ENCODE data around the gene LYST. TPM values are rescaled to one million over a fixed set of nuclear protein-coding genes. Genes with fewer than 3 reads are reported as not detected.

The LYST gene
- total RNA-seq, 4 donors from 2014 or later = 12.3 to 36.6 (median 21.0) TPM

DNA sequence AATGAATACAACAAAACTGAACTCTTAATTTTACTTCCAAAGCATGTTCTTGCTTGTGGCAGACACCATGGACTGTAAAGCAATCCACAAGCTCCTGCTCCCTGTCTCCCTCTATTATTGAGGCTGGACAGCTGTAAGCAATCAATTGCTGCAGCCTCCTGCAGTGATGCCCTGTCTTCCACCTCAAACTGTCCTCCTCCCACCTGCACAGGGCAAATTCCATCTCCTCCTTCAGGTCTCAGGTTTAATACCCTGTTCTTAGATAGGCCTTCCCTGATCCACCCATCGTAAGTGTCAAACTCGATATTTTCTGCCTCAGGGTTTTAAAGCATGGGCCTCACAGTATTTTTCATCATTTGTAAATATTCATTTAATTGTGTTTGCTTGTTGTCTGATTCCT is 81.8 kb downstream of the LYST start:
- no peak overlapping the region for H3K4me3 ChIP-seq
- intact Hi-C loops (cut with DNase I) = no loop called here
- no peak for DNase-seq
- H3K4me1 ChIP-seq = no peaks in the 10 kb centered on the region
- H3K27me3 ChIP-seq = no peaks in the 10 kb centered on the region
- no peak for TF ChIP-seq POLR2A (IDR thresholded peaks at IDR 0.05)
- TF ChIP-seq, protein P1, sequence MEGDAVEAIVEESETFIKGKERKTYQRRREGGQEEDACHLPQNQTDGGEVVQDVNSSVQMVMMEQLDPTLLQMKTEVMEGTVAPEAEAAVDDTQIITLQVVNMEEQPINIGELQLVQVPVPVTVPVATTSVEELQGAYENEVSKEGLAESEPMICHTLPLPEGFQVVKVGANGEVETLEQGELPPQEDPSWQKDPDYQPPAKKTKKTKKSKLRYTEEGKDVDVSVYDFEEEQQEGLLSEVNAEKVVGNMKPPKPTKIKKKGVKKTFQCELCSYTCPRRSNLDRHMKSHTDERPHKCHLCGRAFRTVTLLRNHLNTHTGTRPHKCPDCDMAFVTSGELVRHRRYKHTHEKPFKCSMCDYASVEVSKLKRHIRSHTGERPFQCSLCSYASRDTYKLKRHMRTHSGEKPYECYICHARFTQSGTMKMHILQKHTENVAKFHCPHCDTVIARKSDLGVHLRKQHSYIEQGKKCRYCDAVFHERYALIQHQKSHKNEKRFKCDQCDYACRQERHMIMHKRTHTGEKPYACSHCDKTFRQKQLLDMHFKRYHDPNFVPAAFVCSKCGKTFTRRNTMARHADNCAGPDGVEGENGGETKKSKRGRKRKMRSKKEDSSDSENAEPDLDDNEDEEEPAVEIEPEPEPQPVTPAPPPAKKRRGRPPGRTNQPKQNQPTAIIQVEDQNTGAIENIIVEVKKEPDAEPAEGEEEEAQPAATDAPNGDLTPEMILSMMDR (IDR thresholded peaks at IDR 0.05) = no peak
- H3K9me3 ChIP-seq = no peaks in the 10 kb centered on the region
- H3K27ac ChIP-seq = no peak overlapping the region
- 84 to 92% methylated on average over 2 of the region's 2 CpGs for WGBS, 2 donors
- H3K36me3 ChIP-seq = peaks cover 0 to 70% (median 0%) of the 10 kb centered on the region in 3 donors

DNA sequence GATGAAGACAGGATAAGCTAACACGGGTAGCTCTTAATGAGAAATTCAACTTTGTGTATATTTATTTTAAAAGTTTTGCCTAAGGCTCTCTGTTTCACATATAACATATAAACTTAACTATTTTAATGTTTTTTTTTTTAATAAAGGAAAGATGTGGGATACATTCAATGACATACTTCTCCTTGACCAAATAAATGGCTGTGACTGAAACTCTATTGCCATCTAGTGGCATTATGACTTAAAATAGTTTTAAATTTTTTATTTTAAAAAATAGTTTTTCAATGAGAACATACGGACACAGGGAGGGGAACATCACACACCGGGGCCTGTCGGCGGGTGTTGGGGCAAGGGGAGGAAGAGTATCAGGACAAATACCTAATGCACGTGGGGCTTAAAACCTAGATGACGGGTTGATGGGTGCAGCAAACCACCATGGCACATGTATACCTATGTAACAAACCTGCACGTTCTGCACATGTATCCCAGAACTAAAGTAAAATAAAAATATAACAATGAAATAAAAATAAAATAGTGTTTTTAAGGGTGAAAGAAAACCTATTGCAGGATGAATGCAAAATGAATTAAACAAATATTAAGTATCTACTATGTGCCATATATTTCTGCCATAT is 83.4 kb downstream of the LYST start:
- intact Hi-C loops (cut with DNase I) = no loop called here
- H3K36me3 ChIP-seq = peaks cover 0 to 71% (median 0%) of the 10 kb centered on the region in 3 donors
- no peak overlapping the region for H3K4me3 ChIP-seq
- H3K27me3 ChIP-seq = no peaks in the 10 kb centered on the region
- TF ChIP-seq, protein P1 (IDR thresholded peaks at IDR 0.05) = peak in 3 of 6 experiments; percentile 32 to 47 (median 34)
- TF ChIP-seq POLR2A (IDR thresholded peaks at IDR 0.05) = no peak
- WGBS, 2 donors = 25 to 28% methylated on average over 8 of the region's 8 CpGs
- H3K9me3 ChIP-seq = no peaks in the 10 kb centered on the region
- no peaks in the 10 kb centered on the region for H3K4me1 ChIP-seq
- no peak for DNase-seq
- H3K27ac ChIP-seq = no peak overlapping the region

DNA sequence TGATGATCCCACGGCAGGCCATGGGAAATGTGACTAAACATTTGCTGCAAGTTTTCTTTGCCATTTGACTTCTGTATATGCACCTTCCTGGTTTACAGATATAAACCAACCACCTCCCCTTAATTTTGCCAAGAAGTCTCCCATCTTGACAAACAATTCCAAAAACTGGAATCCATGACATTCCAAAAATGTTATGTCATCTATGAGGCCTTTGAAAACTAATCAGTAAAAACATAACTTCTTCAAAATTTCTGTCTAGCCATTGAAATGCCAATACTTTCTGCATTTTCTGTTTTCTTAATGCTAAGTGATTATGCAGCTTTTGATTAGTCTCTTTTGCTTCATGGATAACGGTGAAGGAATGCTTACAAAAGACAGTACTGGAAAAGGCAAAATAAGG is 84.1 kb downstream of the LYST start:
- Histone ChIP-seq H3K9me3 (no peaks in the 10 kb centered on the region), H3K4me3 (no peak overlapping the region), H3K4me1 (no peaks in the 10 kb centered on the region), H3K27me3 (no peaks in the 10 kb centered on the region), H3K36me3 (peaks cover 0 to 70% (median 0%) of the 10 kb centered on the region in 3 donors), H3K27ac (no peak overlapping the region)
- 89 to 97% methylated on average over 2 of the region's 2 CpGs for WGBS, 2 donors
- no peak for DNase-seq
- intact Hi-C loops (cut with DNase I) = no loop called here
- TF ChIP-seq, protein P1 (IDR thresholded peaks at IDR 0.05) = no peak
- no peak for TF ChIP-seq POLR2A (IDR thresholded peaks at IDR 0.05)

DNA sequence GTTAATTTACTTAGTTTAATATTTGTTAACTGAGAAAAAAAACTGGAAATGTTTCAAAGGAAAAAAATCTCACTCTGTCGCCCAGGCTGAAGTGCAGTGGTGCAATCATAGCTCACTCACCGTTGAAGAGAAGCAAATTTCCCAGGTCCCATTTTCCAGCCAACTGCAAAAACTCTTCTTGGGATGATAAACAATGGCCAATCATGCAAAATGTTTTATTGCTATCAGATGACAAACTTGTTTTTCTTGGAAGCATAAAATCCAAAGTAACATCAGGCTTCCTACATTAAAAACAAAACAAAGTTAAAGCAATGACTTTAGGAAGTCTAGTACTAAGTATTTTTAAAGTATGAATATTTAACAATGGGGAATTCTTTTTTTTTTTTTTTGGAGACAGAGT is 84.9 kb downstream of the LYST start:
- no peaks in the 10 kb centered on the region for H3K27me3 ChIP-seq
- H3K9me3 ChIP-seq = no peaks in the 10 kb centered on the region
- TF ChIP-seq POLR2A (IDR thresholded peaks at IDR 0.05) = no peak
- TF ChIP-seq, protein P1 (IDR thresholded peaks at IDR 0.05) = no peak
- 68 to 73% methylated on average over 2 of the region's 2 CpGs for WGBS, 2 donors
- no peak overlapping the region for H3K27ac ChIP-seq
- H3K36me3 ChIP-seq = peaks cover 0 to 66% (median 0%) of the 10 kb centered on the region in 3 donors
- no peak overlapping the region for H3K4me3 ChIP-seq
- intact Hi-C loops (cut with DNase I) = no loop called here
- H3K4me1 ChIP-seq = no peaks in the 10 kb centered on the region
- no peak for DNase-seq

DNA sequence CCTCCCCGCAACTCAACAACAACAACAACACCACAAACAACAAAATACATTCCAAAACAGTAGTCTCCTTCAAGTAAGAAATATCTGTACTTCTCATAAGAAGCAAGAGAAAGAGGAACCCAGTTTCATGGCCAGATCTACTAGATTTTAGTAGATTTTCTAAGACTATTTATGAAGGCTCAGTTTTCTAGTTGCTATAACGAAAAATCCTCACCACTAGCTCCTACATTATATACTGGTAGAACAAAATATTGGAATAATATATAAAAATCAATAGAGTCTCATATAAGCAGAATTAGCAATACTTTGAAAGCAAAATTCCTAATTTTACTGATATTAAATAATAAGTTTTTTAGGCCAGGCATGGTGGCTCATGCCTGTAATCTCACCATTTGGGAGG is 86.9 kb downstream of the LYST start:
- Histone ChIP-seq H3K36me3 (peaks cover 0 to 70% (median 0%) of the 10 kb centered on the region in 3 donors), H3K27me3 (no peaks in the 10 kb centered on the region), H3K9me3 (no peaks in the 10 kb centered on the region), H3K27ac (no peak overlapping the region), H3K4me3 (no peak overlapping the region), H3K4me1 (no peaks in the 10 kb centered on the region)
- TF ChIP-seq, protein P1 (IDR thresholded peaks at IDR 0.05) = no peak
- no peak for TF ChIP-seq POLR2A (IDR thresholded peaks at IDR 0.05)
- 92 to 94% methylated on average over 2 of the region's 2 CpGs for WGBS, 2 donors
- DNase-seq = no peak
- intact Hi-C loops (cut with DNase I) = no loop called here
